Upper lobe of right lung (tissue), 1 donor: ENCODE results near the gene GADD45GIP1. TPM values are rescaled to one million over a fixed set of nuclear protein-coding genes. Genes with fewer than 3 reads are reported as not detected.

Experiments
- ATAC-seq: fragments of 200-7000 bp; cut with Tn5 transposase; one replicate; pipeline ENCODE4 v1.9.1; 2020; ENCODE audit warnings: mild to moderate bottlenecking, moderate library complexity
- DNase-seq: peaks from one replicate; pipeline ENCODE4 v3.0.0-alpha.2; 2020
- H3K27ac ChIP-seq: fragments of 200-600 bp; one replicate; pipeline ENCODE4 v1.8.0; 2022
- H3K27me3 ChIP-seq: fragments of 200-600 bp; one replicate; pipeline ENCODE4 v1.8.0; 2022; ENCODE audit warnings: mild to moderate bottlenecking
- H3K36me3 ChIP-seq: fragments of 200-600 bp; one replicate; pipeline ENCODE4 v1.8.0; 2022
- H3K4me1 ChIP-seq: fragments of 200-600 bp; one replicate; pipeline ENCODE4 v1.8.0; 2022
- H3K4me3 ChIP-seq: fragments of 200-600 bp; one replicate; pipeline ENCODE4 v1.8.0; 2022; ENCODE audit warnings: mild to moderate bottlenecking
- H3K9me3 ChIP-seq: fragments of 200-600 bp; one replicate; pipeline ENCODE4 v1.8.0; 2022
- CTCF ChIP-seq: fragments of 200-600 bp; IDR thresholded peaks from one replicate; pipeline ENCODE4 v1.8.0; 2022; ENCODE audit warnings: antibody characterized with exemption
- intact Hi-C: fragments of 100-400 bp; cut with DNase I; formaldehyde crosslinking; loops from one replicate; pipeline ENCODE4 v1.11.0; 2022
- total RNA-seq: library from RNA; stranded (reverse); fragmentation: NEBNext Ultra II Directional; extraction: Animal tissue kit (Norgen Biotek cat#: 25700); gene quantifications from one replicate; pipeline ENCODE4 v1.2.1, GENCODE V29; 2021
- donor health status: DM: no; HTN: yes; CAD: no; lungs with severe emphysema.

The GADD45GIP1 gene
- total RNA-seq, 1 donor from 2014 or later: 16.4 TPM

- no peaks in the 10 kb centered on the region for H3K9me3 ChIP-seq
- peaks cover 9% of the 10 kb centered on the region for H3K36me3 ChIP-seq
- ATAC-seq: peak; percentile 57
- peak overlapping the region; percentile 36 for H3K4me3 ChIP-seq
- peak; percentile 80 for DNase-seq
- intact Hi-C loops: no loop called here
- H3K4me1 ChIP-seq: peaks cover 49% of the 10 kb centered on the region
- no peaks in the 10 kb centered on the region for H3K27me3 ChIP-seq
- no peak for TF ChIP-seq CTCF
- H3K27ac ChIP-seq: peak overlapping the region; percentile 86
Measured at GRCh38 chr19:13002166-13002898, 45.3 kb upstream of the GADD45GIP1 start.

GRCh38 chr19:13001502-13002165, 44.6 kb upstream of the GADD45GIP1 start:
- peak; percentile 0 for ATAC-seq
- no peak for TF ChIP-seq CTCF
- peak overlapping the region; percentile 86 for H3K27ac ChIP-seq
- peak overlapping the region; percentile 36 for H3K4me3 ChIP-seq
- DNase-seq: no peak
- H3K9me3 ChIP-seq: no peaks in the 10 kb centered on the region
- no peaks in the 10 kb centered on the region for H3K27me3 ChIP-seq
- peaks cover 9% of the 10 kb centered on the region for H3K36me3 ChIP-seq
- H3K4me1 ChIP-seq: peaks cover 44% of the 10 kb centered on the region
- intact Hi-C loops: no loop called here

- peaks cover 9% of the 10 kb centered on the region for H3K36me3 ChIP-seq
Measured at GRCh38 chr19:13001166-13001501, 44.1 kb upstream of the GADD45GIP1 start.

GRCh38 chr19:12997967-12998940, 41.2 kb upstream of the GADD45GIP1 start:
- intact Hi-C loops: no loop called here
- H3K27me3 ChIP-seq: no peaks in the 10 kb centered on the region
- peaks cover 9% of the 10 kb centered on the region for H3K36me3 ChIP-seq
- H3K4me3 ChIP-seq: peak overlapping the region; percentile 71
- peaks cover 12% of the 10 kb centered on the region for H3K4me1 ChIP-seq
- H3K27ac ChIP-seq: peak overlapping the region; percentile 89
- TF ChIP-seq CTCF: no peak
- ATAC-seq (no peak), DNase-seq (no peak)
- no peaks in the 10 kb centered on the region for H3K9me3 ChIP-seq

More at GRCh38 chr19:13001166-13001501, 44.1 kb upstream of the GADD45GIP1 start:
- peaks cover 39% of the 10 kb centered on the region for H3K4me1 ChIP-seq
- DNase-seq: no peak
- no peaks in the 10 kb centered on the region for H3K9me3 ChIP-seq
- peak overlapping the region; percentile 36 for H3K4me3 ChIP-seq
- peak overlapping the region; percentile 86 for H3K27ac ChIP-seq
- H3K27me3 ChIP-seq: no peaks in the 10 kb centered on the region
- intact Hi-C loops: no loop called here
- no peak for ATAC-seq
- no peak for TF ChIP-seq CTCF

- DNase-seq (no peak), ATAC-seq (no peak)
- peaks cover 12% of the 10 kb centered on the region for H3K4me1 ChIP-seq
- intact Hi-C loops: no loop called here
- H3K27me3 ChIP-seq: no peaks in the 10 kb centered on the region
- H3K4me3 ChIP-seq: peak overlapping the region; percentile 71
- H3K36me3 ChIP-seq: peaks cover 9% of the 10 kb centered on the region
- H3K27ac ChIP-seq: peak overlapping the region; percentile 89
- TF ChIP-seq CTCF: no peak
- H3K9me3 ChIP-seq: no peaks in the 10 kb centered on the region
Measured at GRCh38 chr19:12997179-12997966, 40.4 kb upstream of the GADD45GIP1 start.
